ENCODE measurements around the gene ANKS1B.

The ANKS1B gene

DNA sequence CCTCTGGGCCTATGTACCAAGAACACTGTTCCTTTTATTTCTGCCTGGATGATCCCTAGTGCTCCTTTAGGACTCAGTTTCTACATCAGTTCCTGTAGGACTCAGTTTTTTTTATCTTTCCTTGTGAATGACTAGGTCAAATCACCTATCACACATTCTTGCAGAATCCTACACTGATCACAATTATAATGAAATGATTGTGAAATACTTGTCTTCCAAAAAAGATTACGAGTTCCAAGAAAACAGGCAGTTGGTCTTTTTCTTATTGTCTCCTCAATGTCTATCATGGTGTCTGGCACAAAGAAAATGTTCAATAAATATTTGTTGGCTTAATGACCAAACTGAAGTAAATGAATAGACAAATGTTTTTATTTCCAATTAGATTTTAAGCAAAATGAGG lies 432.7 kb downstream of the ANKS1B start:
- no peak for DNase-seq

DNA sequence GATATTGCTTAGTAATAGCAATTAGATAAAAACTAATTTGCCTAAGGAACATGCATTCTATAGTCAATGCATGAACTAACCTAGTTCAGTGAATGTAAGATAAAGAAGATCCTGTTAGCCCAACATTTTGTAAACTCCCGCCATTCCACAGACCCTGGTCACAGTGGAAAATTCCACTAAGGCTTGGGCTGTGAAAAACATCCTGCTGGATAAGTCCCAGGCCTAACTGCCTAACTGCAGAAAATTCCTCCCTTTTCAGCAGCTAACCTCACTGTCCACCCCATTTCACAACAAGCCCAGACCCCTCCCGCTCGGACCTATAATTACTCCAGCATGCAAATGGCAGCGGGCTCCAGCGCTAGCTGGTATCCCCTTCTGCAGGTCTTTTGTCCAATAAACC lies 435.1 kb downstream of the ANKS1B start:
- no peak for DNase-seq

DNA sequence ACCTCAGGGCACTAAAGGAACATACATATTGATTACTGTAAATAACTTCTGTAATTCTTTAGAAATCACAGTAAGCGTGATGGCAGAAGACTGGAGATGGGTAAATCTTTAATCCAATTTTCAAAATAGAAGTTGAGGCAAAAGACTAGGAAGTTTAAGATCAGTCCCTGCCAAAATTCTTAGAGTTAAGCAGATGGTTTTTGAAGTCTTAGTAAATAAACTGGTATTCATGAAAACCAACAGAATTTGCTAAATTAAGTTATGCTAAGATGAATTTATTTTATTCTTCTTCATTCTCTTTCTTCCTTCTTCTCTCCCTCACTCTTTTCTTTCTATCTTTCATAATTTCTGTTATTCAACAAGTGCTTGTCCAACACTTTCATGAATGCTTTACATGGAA lies 435.5 kb downstream of the ANKS1B start:
- no peak for DNase-seq

DNA sequence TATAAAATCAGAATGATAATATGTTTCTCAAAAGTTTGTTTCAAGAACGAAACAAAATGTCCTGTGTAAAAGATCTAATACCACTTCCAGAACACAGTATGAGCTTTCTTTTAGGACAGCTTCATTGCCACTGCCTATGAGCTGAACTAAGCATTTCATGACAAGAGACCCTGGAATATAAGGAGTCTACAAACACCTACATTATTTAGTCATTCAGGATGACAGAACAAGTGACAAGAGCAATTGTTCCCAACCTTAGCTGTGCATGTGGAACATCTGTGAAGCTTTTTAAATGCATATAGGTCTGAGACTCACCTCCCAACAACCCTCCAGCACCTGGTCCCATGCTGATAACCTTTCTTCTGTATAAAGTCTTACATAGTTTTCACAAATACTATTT lies 440.3 kb downstream of the ANKS1B start:
- DNase-seq, result no peak

DNA sequence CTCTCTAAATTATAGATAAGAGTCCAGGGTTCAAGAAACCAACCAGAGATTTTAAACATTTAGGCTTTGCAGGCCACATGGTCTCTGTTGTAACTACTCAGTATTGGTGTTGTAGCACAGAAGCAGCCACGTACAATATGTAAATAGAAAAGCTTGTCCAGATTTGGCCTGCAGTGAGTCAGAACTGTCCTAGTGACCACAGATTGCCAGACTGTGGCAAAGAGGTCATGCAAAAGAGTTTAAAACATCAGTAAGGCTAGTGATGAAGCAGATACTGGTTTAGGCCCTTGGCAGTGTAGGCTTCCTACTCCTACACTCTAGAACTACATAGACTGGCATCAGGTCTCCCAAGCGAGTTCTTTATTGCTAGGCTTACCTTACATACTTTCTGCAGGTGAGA lies 454.8 kb downstream of the ANKS1B start:
- no peak for DNase-seq

DNA sequence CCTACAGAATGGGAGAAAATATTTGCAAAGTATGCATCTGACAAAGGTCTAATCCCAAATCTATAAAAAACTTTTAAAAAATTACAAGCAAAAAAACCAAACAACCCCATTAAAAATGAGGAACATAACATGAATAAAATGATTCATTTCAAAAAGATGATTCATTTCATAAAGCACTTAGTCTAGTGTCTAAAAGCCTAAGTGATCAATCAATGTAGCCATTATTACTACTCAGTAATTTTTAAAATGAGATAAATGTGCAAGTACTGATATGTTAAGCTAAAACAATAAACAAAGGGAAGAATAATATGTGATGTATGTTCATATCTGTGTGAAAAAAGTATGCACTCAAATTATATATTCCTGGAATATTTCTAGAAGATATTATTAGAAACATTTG lies 456.3 kb downstream of the ANKS1B start:
- DNase-seq, result no peak

DNA sequence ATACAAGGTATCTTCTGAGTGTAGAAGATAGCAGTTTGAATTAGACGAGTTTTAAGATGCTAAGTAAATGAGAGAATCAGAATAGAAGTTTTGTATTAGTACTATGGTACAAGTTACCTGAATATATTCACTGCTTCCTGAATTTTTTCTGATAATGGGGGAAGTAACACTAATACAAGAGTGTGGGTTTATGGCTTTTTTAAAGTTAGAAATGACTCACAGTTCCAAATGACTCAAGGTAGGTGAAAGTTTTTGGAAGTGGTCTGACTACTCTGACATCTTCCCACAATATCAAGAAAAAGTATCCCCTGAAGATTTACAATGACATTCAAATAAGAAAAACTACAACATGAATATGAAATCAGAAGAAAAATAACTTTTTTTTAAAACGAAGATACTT lies 460.9 kb downstream of the ANKS1B start:
- no peak for DNase-seq

DNA sequence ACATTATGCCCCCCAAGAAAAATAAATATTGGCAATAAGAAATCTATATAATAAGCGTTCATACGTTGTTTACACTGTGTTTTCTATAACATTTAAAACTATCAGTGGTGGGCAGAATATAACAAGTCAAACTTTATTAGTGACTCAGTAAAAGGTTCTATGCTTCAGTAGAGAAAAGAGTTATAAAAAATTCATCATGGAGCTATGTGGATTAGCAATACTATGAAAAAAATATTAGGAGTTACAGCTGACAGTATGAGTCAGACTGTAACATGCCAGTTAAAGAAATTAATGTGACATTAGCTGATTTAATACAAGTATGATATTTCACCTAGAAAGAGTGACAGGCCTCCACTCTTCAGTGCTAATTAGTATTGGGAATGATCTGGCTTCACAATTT lies 462.3 kb downstream of the ANKS1B start:
- DNase-seq, result no peak

DNA sequence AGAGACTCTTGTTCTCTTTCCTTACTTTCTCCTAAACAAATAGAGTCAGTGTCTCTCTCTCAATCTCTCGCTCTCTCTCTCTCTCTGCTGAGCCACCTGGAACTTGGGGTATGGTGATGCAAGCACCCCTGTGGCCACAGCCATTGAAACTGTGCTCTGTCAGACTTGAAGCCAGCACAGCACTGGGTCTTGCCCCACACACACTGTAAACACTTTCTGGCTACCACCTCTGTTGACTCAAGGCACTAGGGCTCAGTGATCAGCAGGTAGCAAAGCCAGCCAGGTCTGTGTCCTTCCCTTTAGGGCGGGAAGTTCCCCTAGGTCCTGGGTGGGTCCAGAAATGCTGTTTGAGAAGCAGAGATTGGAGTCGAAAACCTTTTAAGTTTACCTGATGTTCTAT lies 463.1 kb downstream of the ANKS1B start:
- no peak for DNase-seq

DNA sequence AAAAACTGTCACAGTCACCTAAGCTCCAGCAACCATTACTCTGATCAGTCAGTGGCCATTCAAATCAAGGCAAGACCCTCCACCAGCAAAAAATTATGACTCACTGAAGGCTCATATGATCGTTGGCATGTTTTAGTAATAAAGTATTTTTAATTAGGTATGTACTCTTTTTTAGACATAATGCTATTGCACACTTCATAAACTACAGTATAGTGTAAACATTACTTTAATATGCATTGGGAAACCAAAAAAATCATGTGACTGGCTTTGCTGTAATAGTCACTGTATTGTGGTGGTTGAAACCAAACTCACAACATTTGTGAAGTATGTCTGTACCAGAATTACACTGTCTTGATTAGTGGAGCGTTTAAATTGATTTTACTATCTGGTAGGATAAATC lies 471.7 kb downstream of the ANKS1B start:
- DNase-seq, result no peak

DNA sequence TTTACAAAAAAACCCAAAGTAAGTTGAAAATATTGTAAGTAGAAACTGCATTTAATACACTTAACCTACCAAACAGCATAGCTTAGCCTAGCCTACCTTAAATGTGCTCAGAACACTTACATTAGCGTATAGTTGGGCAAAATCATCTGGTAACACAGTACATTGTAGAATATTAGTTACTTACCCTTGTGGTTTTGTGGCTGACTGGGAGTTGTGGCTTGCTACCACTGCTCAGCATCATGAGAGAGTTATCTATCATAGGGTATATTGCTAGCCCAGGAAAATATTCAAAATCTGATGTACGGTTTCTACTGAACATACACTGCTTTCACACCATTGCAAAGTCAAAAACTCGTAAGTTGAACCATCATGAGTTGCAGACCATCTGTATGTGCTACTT lies 478.9 kb downstream of the ANKS1B start:
- no peak for DNase-seq

DNA sequence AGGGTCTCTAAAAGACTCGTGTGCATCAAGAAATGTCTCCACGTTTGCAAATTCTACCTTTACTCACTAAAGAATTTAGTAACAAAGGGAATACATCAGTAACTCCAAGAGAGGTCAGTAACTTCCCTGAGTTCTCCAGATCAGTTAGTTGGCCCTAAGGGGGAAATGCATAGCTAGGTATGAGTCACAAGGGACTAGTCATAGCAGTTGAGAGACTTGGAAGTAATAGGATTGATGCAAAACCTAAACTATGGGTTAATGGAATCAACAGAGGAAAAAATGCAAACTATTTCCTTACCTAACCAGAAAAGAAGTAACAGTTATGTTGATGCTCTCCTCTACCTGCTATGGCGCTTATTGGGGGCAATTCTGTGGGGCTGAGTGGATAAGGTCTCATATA lies 486.0 kb downstream of the ANKS1B start:
- no peak for DNase-seq

DNA sequence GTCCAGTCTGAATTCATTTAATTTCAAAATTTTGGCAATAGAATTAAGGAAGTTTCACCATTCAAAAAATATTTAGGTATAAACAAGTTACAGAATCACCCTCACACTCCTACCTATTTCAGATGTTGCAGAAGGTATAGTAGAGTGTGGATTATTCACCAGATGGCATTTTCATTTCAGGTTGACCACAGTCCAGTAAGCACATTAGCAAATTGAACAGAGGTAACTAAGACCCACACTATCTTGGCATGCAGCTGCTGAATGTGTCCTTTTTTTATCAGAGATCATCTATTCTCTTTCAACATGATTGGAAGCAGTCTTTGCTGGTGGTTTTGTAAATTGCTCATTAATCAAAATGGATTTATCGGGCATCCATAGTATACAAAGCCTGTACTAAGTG lies 488.9 kb downstream of the ANKS1B start:
- DNase-seq, result peak in 1 of 2 experiments; percentile 37

DNA sequence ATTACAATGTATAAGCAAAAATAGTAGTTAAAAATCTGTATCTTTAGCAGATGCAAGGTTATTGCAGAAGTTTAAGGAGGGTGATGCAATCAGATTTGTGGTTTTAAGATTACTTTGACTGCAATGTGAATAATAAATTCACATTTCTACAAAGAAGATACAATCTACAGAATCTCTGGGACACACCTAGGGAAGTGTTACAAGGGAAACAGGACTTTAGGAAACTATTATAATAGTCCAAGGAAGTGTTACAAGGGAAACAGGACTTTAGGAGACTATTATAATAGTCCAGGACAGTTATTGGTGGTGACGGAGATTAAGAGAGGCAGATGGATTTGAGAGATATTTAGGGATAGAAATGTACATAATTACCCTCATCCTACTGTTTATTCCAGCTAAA lies 491.5 kb downstream of the ANKS1B start:
- DNase-seq, result no peak

DNA sequence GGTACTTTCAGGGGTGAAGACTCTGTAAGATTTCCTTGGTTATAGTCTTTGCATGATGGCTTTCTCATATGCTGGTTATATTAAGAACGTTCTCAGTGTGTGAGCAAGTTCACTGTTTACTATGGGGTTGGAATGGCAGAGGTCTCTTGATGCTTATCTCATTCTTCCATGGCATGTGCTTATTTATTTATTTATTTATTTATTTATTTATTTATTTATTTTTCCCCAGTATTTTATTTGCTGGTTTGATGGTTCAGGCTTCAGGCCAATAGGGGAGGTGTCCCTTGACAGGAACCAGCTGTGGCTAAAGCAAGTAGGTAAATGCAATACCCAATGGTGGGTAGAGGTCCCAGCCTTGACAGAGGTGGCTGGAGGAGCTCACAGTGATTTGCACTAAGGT lies 498.5 kb downstream of the ANKS1B start:
- no peak for DNase-seq

DNA sequence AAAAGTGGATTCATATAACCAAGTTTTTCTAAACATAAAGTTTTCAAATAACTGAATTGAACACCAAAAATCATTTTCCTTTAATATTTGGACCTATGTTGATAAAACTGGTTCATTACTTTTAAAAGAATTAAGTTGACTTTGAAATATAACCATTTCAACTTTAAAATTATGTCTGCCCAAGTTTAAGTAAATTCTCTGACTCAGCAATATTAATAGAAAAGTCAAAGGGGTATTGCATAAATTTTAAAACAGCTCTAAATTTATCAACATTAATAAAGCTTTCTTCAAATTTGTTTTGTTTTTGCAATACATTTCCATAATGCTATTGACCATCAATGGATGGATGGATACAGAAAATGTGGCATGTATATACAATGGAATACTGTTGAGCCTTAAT lies 505.6 kb downstream of the ANKS1B start:
- DNase-seq, result no peak

DNA sequence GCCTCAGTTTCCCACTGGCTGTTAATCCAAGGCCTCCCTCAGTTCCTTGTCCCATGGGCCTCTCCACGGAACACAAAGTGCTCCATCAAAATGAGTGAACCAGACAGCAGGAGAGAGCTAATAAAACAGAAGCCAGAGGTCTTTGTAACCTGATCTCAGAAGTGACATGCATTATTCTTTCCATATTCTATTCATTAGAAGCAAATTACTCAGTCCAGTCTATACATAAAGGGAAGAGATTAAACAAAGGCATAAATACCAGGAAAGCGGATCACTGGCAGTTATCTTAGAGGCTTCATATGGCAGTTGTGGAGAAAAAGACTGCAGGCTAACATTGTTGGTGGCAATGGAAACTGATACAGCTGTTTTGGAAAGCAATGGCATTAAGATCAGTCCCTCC lies 507.8 kb downstream of the ANKS1B start:
- no peak for DNase-seq

DNA sequence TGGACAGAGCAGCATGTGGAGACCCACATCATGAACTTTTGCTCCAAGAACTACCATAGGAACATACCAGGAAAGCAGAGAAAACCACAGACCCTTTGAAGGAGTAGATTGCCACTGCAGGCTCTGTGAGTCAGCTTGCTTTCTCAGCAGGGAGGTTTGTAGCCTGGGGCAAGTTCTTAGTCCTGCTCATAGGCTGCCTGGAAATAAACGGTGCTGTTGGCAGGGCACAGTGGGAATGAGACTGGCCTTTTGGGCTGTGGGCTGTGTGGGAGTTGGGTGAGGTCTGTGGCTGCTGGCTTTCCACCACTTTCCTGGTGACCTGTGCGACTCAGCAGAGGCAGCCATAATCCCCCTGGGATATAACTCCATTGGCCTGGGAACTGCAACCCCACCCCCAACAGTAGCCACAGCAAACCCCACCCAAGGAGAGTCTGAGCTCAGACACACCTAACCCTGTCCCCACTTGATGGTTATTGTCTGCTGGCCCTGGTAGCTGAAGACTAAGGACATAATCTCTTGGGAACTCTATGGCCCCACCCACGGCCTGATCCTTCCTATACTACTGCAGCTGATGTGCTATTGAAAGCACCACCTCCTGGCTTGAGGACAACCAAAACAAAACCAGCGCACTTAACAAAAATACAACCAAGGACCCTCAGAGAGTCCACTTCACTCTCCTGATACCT lies 529.2 kb downstream of the ANKS1B start:
- DNase-seq, result no peak

DNA sequence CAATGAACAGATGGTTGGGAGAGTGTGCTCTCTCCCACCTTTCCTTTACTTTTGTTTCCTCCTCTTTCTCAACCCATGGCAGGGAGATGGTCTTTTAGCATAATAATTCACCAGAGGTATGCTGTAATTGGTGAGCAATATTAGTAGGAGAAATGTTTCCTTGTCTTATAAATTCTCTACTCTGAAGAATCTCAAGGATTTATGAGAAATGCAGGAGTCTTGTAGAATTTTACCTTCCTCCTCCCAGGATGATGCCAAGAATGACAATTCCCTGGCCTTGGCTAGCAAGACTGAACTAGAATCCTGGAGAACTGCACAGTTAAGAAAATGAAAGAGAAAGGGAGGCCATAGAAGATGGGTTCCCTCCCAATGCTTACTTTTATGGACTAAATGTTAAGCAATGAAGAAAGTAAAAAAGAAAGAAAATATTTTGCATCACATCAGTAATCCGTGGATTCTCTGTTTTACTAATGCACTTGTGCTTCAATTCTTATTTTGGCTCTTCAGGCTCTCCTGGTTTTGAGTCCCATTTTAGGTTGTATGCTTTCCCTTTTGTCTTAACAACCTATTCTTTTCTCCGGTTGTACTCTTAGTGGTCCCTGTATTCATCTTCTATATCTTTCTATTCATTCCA lies 530.1 kb downstream of the ANKS1B start:
- DNase-seq, result no peak

DNA sequence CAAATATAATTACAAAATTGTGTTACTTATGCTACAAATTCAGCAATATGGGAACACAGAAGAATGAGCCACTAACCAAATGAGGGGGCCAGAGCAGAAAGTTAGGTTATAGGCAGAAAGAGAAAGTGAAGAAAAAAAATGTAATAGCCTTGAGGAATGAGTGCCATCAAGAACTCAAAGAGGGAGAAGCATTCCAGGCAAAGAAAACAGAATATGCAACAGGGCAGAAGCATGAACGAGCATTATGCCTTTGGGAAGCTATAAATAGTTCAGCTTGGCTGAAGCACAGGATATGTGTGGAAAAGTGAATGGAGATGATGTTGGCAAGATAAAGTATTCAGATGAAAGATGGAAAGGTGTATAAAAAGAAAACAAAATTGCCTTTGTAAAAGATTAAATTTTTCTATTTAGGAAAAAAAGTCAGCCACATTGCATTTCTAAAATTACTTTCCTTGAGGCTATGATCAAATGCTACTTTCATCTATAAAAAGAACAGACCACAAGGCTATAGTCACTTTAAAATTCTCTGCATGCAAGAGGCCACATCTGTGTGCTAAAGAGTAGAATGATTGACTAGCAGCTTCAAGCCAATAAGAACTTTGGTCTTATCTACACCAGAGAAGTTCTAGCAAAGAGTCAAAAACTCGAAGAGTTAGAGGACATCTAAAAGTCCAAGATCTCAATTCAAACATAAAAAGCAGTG lies 530.7 kb downstream of the ANKS1B start:
- DNase-seq, result peak in 1 of 2 experiments; percentile 52

DNA sequence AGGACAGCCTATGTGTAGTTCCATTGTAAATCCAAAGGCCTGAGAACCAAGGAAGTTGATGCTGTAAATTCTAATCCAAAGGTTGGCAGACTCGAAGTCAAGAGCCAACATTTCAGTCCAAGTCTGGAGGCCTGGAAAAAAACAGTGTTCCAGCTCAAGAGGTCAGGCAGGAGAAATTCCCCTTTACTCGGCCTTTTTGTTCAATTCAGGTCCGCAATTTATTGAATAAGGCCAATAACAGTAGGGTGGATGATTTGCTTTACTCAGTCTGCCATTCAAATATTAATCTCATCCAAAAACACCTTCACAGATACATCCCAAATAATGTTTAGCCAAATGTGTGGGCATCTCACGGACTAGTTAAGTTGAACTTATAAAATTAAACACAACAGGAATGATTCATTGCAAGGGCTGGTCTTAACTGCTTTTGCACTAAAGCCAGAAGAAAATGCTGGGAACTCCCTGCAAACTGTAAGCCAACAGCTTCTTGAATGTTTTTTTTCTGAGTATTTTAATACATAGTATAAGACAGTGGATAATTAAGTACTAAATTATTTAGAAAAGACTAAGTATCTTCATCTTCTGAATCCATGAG lies 534.6 kb downstream of the ANKS1B start:
- no peak for DNase-seq

DNA sequence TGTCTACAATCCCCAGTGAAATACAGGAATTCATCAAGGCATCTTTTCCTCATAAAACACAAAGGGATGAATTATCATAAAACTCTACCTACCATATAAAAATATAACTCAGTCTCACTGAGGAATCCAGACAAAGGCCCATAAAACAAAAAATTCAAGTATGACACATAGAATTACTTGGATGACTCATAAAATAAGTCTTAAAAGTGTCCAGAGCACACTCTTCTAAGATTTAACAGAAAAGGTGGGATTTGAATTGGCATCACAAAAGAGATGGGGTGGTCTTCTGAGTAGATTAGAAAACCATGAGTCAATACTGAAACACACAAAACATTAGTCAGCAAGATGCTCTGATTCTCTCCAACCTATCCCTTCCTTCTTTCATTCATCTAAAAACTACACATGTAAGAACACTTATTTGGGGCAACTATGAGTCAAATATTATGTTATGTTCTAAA lies 539.8 kb downstream of the ANKS1B start:
- no peak for DNase-seq

DNA sequence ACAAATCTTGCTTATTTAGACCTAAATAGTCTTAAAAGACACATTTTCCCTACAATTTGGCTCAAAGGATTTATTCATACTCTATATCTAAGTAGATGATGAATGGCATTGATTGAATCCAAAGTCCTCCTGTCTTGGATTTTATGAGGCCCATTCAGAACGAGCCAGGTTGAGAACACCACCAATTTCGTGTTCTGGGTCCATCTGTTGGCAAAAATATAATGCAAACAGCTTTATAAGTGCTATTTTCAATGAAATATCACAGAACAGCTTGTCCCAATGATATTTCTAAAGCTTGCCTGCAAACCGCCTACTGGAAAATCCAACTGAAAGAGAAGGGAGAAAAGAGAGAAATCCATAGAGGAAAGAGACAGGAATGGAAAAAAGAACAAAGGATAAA lies 542.0 kb downstream of the ANKS1B start:
- no peak for DNase-seq

DNA sequence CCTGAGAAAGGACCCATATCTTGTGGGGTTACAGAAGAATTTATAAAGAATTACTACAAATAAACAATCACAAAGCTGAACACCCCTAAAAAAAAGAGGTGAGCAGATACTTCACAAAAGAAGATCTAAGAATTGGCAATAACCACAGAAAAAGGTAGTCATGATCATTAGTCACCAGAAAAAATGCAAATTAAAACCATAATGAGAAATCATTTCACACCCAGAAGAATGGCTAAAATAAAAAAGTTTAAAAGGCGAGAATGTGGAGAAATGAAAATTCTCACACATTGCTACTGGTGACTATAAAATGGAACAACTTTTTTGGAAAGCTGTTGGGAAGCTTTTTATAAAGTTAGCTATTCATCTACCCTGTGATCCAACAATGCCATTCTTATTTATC lies 545.3 kb downstream of the ANKS1B start:
- no peak for DNase-seq

Measured in cerebellar nuclear complex (tissue), 1 donor.